Mucosa of rectum (tissue), 2 donors: Measurements from ENCODE around the gene IL34.

ENCODE experiments used
- H3K27ac ChIP-seq, 2 donors: one replicate each; pipeline ENCODE4 v1.7.0; 2013; ENCODE audit warnings: inconsistent platforms in 2 of 2, low read depth in 2 of 2, low read length in 2 of 2
- H3K27me3 ChIP-seq, 2 donors: one replicate each; pipeline ENCODE4 v1.7.0; 2013; ENCODE audit warnings: low read length in 2 of 2; ENCODE audit not compliant: control insufficient read depth in 2 of 2, insufficient read depth in 2 of 2
- H3K36me3 ChIP-seq, 2 donors: one replicate each; pipeline ENCODE4 v1.7.0; 2013; ENCODE audit warnings: low read length in 2 of 2; ENCODE audit not compliant: control insufficient read depth in 2 of 2, insufficient read depth in 2 of 2
- H3K4me1 ChIP-seq, 2 donors: one replicate each; pipeline ENCODE4 v1.7.0; 2013; ENCODE audit warnings: low read length in 2 of 2, mild to moderate bottlenecking in 1 of 2; ENCODE audit not compliant: control insufficient read depth in 2 of 2, insufficient read depth in 2 of 2
- H3K4me3 ChIP-seq, 2 donors: one replicate each; pipeline ENCODE4 v1.7.0; 2013; ENCODE audit warnings: low read length in 2 of 2
- H3K9ac ChIP-seq, 2 donors: one replicate each; pipeline ENCODE4 v1.7.0; 2013; ENCODE audit warnings: low read length in 2 of 2, low read depth in 1 of 2, mild to moderate bottlenecking in 1 of 2
- H3K9me3 ChIP-seq, 2 donors: one replicate each; pipeline ENCODE4 v1.7.0; 2013; ENCODE audit warnings: low read length in 2 of 2; ENCODE audit not compliant: control insufficient read depth in 2 of 2
- donor health status: healthy.
- donor health status: Normal muscosa, but diverticular disease.

IL34 gene

GRCh38 chr16:70684146-70685060, 38.0 kb downstream of the IL34 start:
- H3K27me3 ChIP-seq = no peaks in the 10 kb centered on the region
- H3K4me3 ChIP-seq = peak overlapping the region; percentile 59 to 65
- no peaks in the 10 kb centered on the region for H3K9me3 ChIP-seq
- peak overlapping the region; percentile 32 to 71 for H3K9ac ChIP-seq
- no peaks in the 10 kb centered on the region for H3K36me3 ChIP-seq
- H3K27ac ChIP-seq = peak overlapping the region in 1 of 2 donors; percentile 61
- H3K4me1 ChIP-seq = peaks cover 26 to 33% of the 10 kb centered on the region in 2 donors

- peak overlapping the region; percentile 32 to 71 for H3K9ac ChIP-seq
- peaks cover 34 to 40% of the 10 kb centered on the region in 2 donors for H3K4me1 ChIP-seq
- H3K9me3 ChIP-seq = no peaks in the 10 kb centered on the region
- H3K36me3 ChIP-seq = no peaks in the 10 kb centered on the region
- peak overlapping the region; percentile 59 to 65 for H3K4me3 ChIP-seq
- no peaks in the 10 kb centered on the region for H3K27me3 ChIP-seq
- H3K27ac ChIP-seq = peak overlapping the region; percentile 24 to 61
These were observed 38.9 kb downstream of the IL34 start for GRCh38 chr16:70685061-70685937.

- H3K9me3 ChIP-seq = no peaks in the 10 kb centered on the region
- peak within 1 kb of the TSS; percentile 59 to 65 for H3K4me3 ChIP-seq
- no peaks in the 10 kb centered on the region for H3K36me3 ChIP-seq
- H3K9ac ChIP-seq = peak within 1 kb of the TSS; percentile 41 to 71
- H3K27ac ChIP-seq = peak within 1 kb of the TSS; percentile 61 to 83
- H3K27me3 ChIP-seq = no peaks in the 10 kb centered on the region
- H3K4me1 ChIP-seq = peaks cover 39 to 42% of the 10 kb centered on the region in 2 donors
These were observed 39.6 kb downstream of the IL34 start, which contains the start of gene MTSS2 for GRCh38 chr16:70685938-70686375. Gene MTSS2 (minus strand): TSS chr16:70686053. CDS start chr16:70685791, 262 bp downstream.

- Histone ChIP-seq H3K27me3 (no peaks in the 10 kb centered on the region), H3K36me3 (no peaks in the 10 kb centered on the region), H3K9me3 (no peaks in the 10 kb centered on the region), H3K4me1 (peaks cover 45% of the 10 kb centered on the region in 2 donors), H3K9ac (peak overlapping the region; percentile 41 to 61), H3K4me3 (peak overlapping the region; percentile 37 to 57), H3K27ac (peak overlapping the region; percentile 61 to 83)
These were observed 40.2 kb downstream of the IL34 start for GRCh38 chr16:70686376-70687101.

GRCh38 chr16:70687102-70687511, 40.7 kb downstream of the IL34 start:
- Histone ChIP-seq H3K27me3 (no peaks in the 10 kb centered on the region), H3K9me3 (no peaks in the 10 kb centered on the region), H3K36me3 (no peaks in the 10 kb centered on the region), H3K4me1 (peaks cover 46 to 49% of the 10 kb centered on the region in 2 donors), H3K9ac (no peak overlapping the region), H3K27ac (peak overlapping the region in 1 of 2 donors; percentile 83), H3K4me3 (no peak overlapping the region)

GRCh38 chr16:70687671-70688245, 41.4 kb downstream of the IL34 start:
- H3K4me3 ChIP-seq = no peak overlapping the region
- H3K27ac ChIP-seq = peak overlapping the region; percentile 78 to 83
- peaks cover 43 to 54% of the 10 kb centered on the region in 2 donors for H3K4me1 ChIP-seq
- H3K9me3 ChIP-seq = no peaks in the 10 kb centered on the region
- H3K36me3 ChIP-seq = no peaks in the 10 kb centered on the region
- no peak overlapping the region for H3K9ac ChIP-seq
- H3K27me3 ChIP-seq = no peaks in the 10 kb centered on the region

GRCh38 chr16:70688246-70688742, 41.9 kb downstream of the IL34 start:
- peaks cover 43 to 57% of the 10 kb centered on the region in 2 donors for H3K4me1 ChIP-seq
- peak overlapping the region; percentile 78 to 83 for H3K27ac ChIP-seq
- no peak overlapping the region for H3K9ac ChIP-seq
- H3K9me3 ChIP-seq = no peaks in the 10 kb centered on the region
- no peaks in the 10 kb centered on the region for H3K36me3 ChIP-seq
- H3K4me3 ChIP-seq = no peak overlapping the region
- no peaks in the 10 kb centered on the region for H3K27me3 ChIP-seq

GRCh38 chr16:70689035-70689969, 42.9 kb downstream of the IL34 start:
- no peak overlapping the region for H3K4me3 ChIP-seq
- no peaks in the 10 kb centered on the region for H3K36me3 ChIP-seq
- no peak overlapping the region for H3K9ac ChIP-seq

More at GRCh38 chr16:70689035-70689969, 42.9 kb downstream of the IL34 start:
- no peaks in the 10 kb centered on the region for H3K9me3 ChIP-seq
- H3K27me3 ChIP-seq = no peaks in the 10 kb centered on the region
- H3K4me1 ChIP-seq = peaks cover 45 to 57% of the 10 kb centered on the region in 2 donors
- H3K27ac ChIP-seq = peak overlapping the region; percentile 78 to 83
